Right lobe of liver (tissue), 6 donors: ENCODE measurements around the gene ABHD12B. TPM values are rescaled to one million over a fixed set of nuclear protein-coding genes. Genes with fewer than 3 reads are reported as not detected.

Experiments used
- ATAC-seq, 4 donors: fragments of 200-7000 bp; cut with Tn5 transposase; one replicate each; pipeline ENCODE4 v1.9.1; 2020; ENCODE audit warnings: mild to moderate bottlenecking in 4 of 4, moderate library complexity in 4 of 4
- DNase-seq, 3 donors: peaks; one replicate each; pipeline ENCODE4 v3.0.0-alpha.2; 2020
- H3K27ac ChIP-seq, 3 donors: fragments of 200-600 bp; one replicate each; pipeline ENCODE4 v1.8.0; 2022
- H3K27me3 ChIP-seq, 2 donors: fragments of 200-600 bp; one replicate each; pipeline ENCODE4 v1.8.0; 2022
- H3K36me3 ChIP-seq, 4 donors: fragments of 200-600 bp; sonication (generic) in 1 of 4; one replicate each; pipeline versions ENCODE4 v1.5.1 to v1.8.0; 2017 to 2022; ENCODE audit warnings: control low read depth in 1 of 4
- H3K4me1 ChIP-seq, 4 donors: fragments of 200-600 bp; sonication (generic) in 1 of 4; one replicate each; pipeline versions ENCODE4 v1.5.1 to v1.8.0; 2017 to 2022; ENCODE audit warnings: control low read depth in 1 of 4
- H3K4me3 ChIP-seq, 3 donors: fragments of 200-600 bp; one replicate each; pipeline ENCODE4 v1.8.0; 2022
- H3K9me3 ChIP-seq, 4 donors: fragments of 200-600 bp; sonication (generic) in 1 of 4; one replicate each; pipeline versions ENCODE4 v1.5.1 to v1.8.0; 2017 to 2022; ENCODE audit warnings: control low read depth in 1 of 4
- CTCF ChIP-seq, 4 donors: fragments of 200-600 bp in 3 of 4; fragments of 450-650 bp in 1 of 4; IDR thresholded peaks; one replicate each; pipeline versions ENCODE4 v1.5.1 to v1.8.0; 2016 to 2022; ENCODE audit warnings: antibody characterized with exemption in 4 of 4, mild to moderate bottlenecking in 2 of 4
- POLR2A ChIP-seq: fragments of 450-650 bp; IDR thresholded peaks from one replicate; pipeline ENCODE4 v1.6.1; 2017; ENCODE audit warnings: antibody characterized with exemption, mild to moderate bottlenecking
- WGBS: methylation state at CpG from one replicate; pipeline ENCODE4 v1.1.6; 2018; ENCODE audit warnings: low coverage, low lambda C conversion rate; ENCODE audit not compliant: insufficient coverage; ENCODE audit errors: missing lambda C conversion rate; 5-methylcytosine and 5-hydroxymethylcytosine counted together
- intact Hi-C, 2 donors: fragments of 100-400 bp; cut with DNase I; formaldehyde crosslinking; loops; one replicate each; pipeline versions ENCODE4 v1.11.2 to v1.14.1; 2022
- total RNA-seq, 6 experiments: library from RNA; depleted of rRNA in 2 of 6; stranded (reverse); fragments of >200 nt in 2 of 6; fragmentation: NEBNext Ultra II Directional in 3 of 6; extraction: Animal tissue kit (Norgen Biotek cat#: 25700) in 3 of 6; gene quantifications; one replicate each; pipeline versions ENCODE4 v1.1.0 to v1.2.4, GENCODE V29; 2016 to 2023
- donor health status: DM: no; HTN: yes; CAD: no.
- donor health status: DM: no; HTN: no; CAD: no.
- donor health status: DM: no; HTN: no; CAD: no.
- donor health status: DM: no; HTN: yes; CAD: no.
- donor health status: DM: no; HTN: yes; CAD: no.

Gene ABHD12B
- total RNA-seq, 6 experiments from 2014 or later, result not detected

- Histone ChIP-seq H3K36me3 (no peaks in the 10 kb centered on the region), H3K4me3 (no peak overlapping the region), H3K27ac (no peak overlapping the region), H3K27me3 (no peaks in the 10 kb centered on the region), H3K9me3 (no peaks in the 10 kb centered on the region), H3K4me1 (no peaks in the 10 kb centered on the region)
- TF ChIP-seq POLR2A (no peak), CTCF (IDR thresholded peaks at IDR 0.05) (no peak)
- no peak for ATAC-seq
- intact Hi-C loops, result no loop called here
- WGBS, result 83% methylated on average over 2 of the region's 2 CpGs
- no peak for DNase-seq
These were observed 27.5 kb upstream of the ABHD12B start for GRCh38 chr14:50844391-50844790.

- H3K4me1 ChIP-seq, result no peaks in the 10 kb centered on the region
- H3K27ac ChIP-seq, result no peak overlapping the region
- no peak for TF ChIP-seq CTCF (IDR thresholded peaks at IDR 0.05)
- no peak for TF ChIP-seq POLR2A
- H3K27me3 ChIP-seq, result no peaks in the 10 kb centered on the region
- DNase-seq, result no peak
- H3K36me3 ChIP-seq, result no peaks in the 10 kb centered on the region
- ATAC-seq, result no peak
- H3K9me3 ChIP-seq, result no peaks in the 10 kb centered on the region
- H3K4me3 ChIP-seq, result no peak overlapping the region
- WGBS, result 66% methylated on average over 3 of the region's 3 CpGs
- intact Hi-C loops, result no loop called here
These were observed 26.7 kb upstream of the ABHD12B start for GRCh38 chr14:50845166-50845565.

GRCh38 chr14:50846226-50846880, 25.5 kb upstream of the ABHD12B start:
- WGBS, result 94% methylated on average over 5 of the region's 8 CpGs
- Histone ChIP-seq H3K9me3 (no peaks in the 10 kb centered on the region), H3K4me1 (no peaks in the 10 kb centered on the region), H3K36me3 (no peaks in the 10 kb centered on the region), H3K4me3 (no peak overlapping the region), H3K27ac (no peak overlapping the region), H3K27me3 (no peaks in the 10 kb centered on the region)
- intact Hi-C loops, result no loop called here
- no peak for ATAC-seq
- DNase-seq, result no peak
- TF ChIP-seq POLR2A (no peak), CTCF (IDR thresholded peaks at IDR 0.05) (no peak)

GRCh38 chr14:50853891-50854290, 18.0 kb upstream of the ABHD12B start:
- TF ChIP-seq CTCF (IDR thresholded peaks at IDR 0.05) (no peak), POLR2A (no peak)
- Histone ChIP-seq H3K9me3 (no peaks in the 10 kb centered on the region), H3K36me3 (no peaks in the 10 kb centered on the region), H3K27me3 (no peaks in the 10 kb centered on the region), H3K27ac (no peak overlapping the region), H3K4me1 (no peaks in the 10 kb centered on the region), H3K4me3 (no peak overlapping the region)
- ATAC-seq, result no peak
- intact Hi-C loops, result no loop called here
- no peak for DNase-seq

GRCh38 chr14:50854521-50854920, 17.3 kb upstream of the ABHD12B start:
- Histone ChIP-seq H3K4me3 (no peak overlapping the region), H3K36me3 (no peaks in the 10 kb centered on the region), H3K27me3 (no peaks in the 10 kb centered on the region), H3K4me1 (no peaks in the 10 kb centered on the region), H3K9me3 (no peaks in the 10 kb centered on the region), H3K27ac (no peak overlapping the region)
- DNase-seq (no peak), ATAC-seq (no peak)
- TF ChIP-seq POLR2A (no peak), CTCF (IDR thresholded peaks at IDR 0.05) (no peak)
- WGBS, result 100% methylated on average over 1 of the region's 5 CpGs
- intact Hi-C loops, result no loop called here
